ENCODE measurements around the gene GATA3.

Gene GATA3

GRCh38 chr10:8063935-8064334 lies 9.4 kb downstream of the GATA3 start:
- DNase-seq (ENCODE audit: low read depth in 2 of 3, low spot score in 1 of 3): no peak

GRCh38 chr10:8064436-8064835 lies 9.9 kb downstream of the GATA3 start:
- DNase-seq (ENCODE audit: low read depth in 2 of 3, low spot score in 1 of 3): no peak

- DNase-seq (ENCODE audit: low read depth in 2 of 3, low spot score in 1 of 3): no peak
These were observed 11.2 kb downstream of the GATA3 start for GRCh38 chr10:8065651-8066050.

- no peak for DNase-seq (ENCODE audit: low read depth in 2 of 3, low spot score in 1 of 3)
These were observed 11.6 kb downstream of the GATA3 start for GRCh38 chr10:8066124-8066523.

GRCh38 chr10:8066797-8067196 lies 12.3 kb downstream of the GATA3 start:
- no peak for DNase-seq (ENCODE audit: low read depth in 2 of 3, low spot score in 1 of 3)

GRCh38 chr10:8069108-8069507 lies 14.6 kb downstream of the GATA3 start:
- DNase-seq (ENCODE audit: low read depth in 2 of 3, low spot score in 1 of 3): no peak

- DNase-seq (ENCODE audit: low read depth in 2 of 3, low spot score in 1 of 3): no peak
These were observed 15.1 kb downstream of the GATA3 start for GRCh38 chr10:8069627-8070026.

GRCh38 chr10:8070440-8070839 lies 16.0 kb downstream of the GATA3 start:
- no peak for DNase-seq (ENCODE audit: low read depth in 2 of 3, low spot score in 1 of 3)

GRCh38 chr10:8071006-8071405 lies 16.5 kb downstream of the GATA3 start:
- no peak for DNase-seq (ENCODE audit: low read depth in 2 of 3, low spot score in 1 of 3)

GRCh38 chr10:8071666-8072065 lies 17.2 kb downstream of the GATA3 start:
- DNase-seq (ENCODE audit: low read depth in 2 of 3, low spot score in 1 of 3): no peak

GRCh38 chr10:8072211-8072610 lies 17.7 kb downstream of the GATA3 start:
- no peak for DNase-seq (ENCODE audit: low read depth in 2 of 3, low spot score in 1 of 3)

- DNase-seq (ENCODE audit: low read depth in 2 of 3, low spot score in 1 of 3): no peak
These were observed 19.4 kb downstream of the GATA3 start for GRCh38 chr10:8073691-8074416.

GRCh38 chr10:8074881-8075280 lies 20.4 kb downstream of the GATA3 start:
- no peak for DNase-seq (ENCODE audit: low read depth in 2 of 3, low spot score in 1 of 3)

- no peak for DNase-seq (ENCODE audit: low read depth in 2 of 3, low spot score in 1 of 3)
These were observed 21.1 kb downstream of the GATA3 start for GRCh38 chr10:8075282-8076260.

- no peak for DNase-seq (ENCODE audit: low read depth in 2 of 3, low spot score in 1 of 3)
These were observed 22.4 kb downstream of the GATA3 start for GRCh38 chr10:8076933-8077332.

GRCh38 chr10:8078027-8078426 lies 23.5 kb downstream of the GATA3 start:
- no peak for DNase-seq (ENCODE audit: low read depth in 2 of 3, low spot score in 1 of 3)

- no peak for DNase-seq (ENCODE audit: low read depth in 2 of 3, low spot score in 1 of 3)
These were observed 24.6 kb downstream of the GATA3 start for GRCh38 chr10:8079126-8079525.

GRCh38 chr10:8084799-8085198 lies 30.3 kb downstream of the GATA3 start:
- no peak for DNase-seq (ENCODE audit: low read depth in 2 of 3, low spot score in 1 of 3)

- DNase-seq (ENCODE audit: low read depth in 2 of 3, low spot score in 1 of 3): no peak
These were observed 30.8 kb downstream of the GATA3 start for GRCh38 chr10:8085251-8085650.

GRCh38 chr10:8086315-8086714 lies 31.8 kb downstream of the GATA3 start:
- no peak for DNase-seq (ENCODE audit: low read depth in 2 of 3, low spot score in 1 of 3)

GRCh38 chr10:8088504-8088903 lies 34.0 kb downstream of the GATA3 start:
- DNase-seq (ENCODE audit: low read depth in 2 of 3, low spot score in 1 of 3): no peak

GRCh38 chr10:8092428-8092827 lies 37.9 kb downstream of the GATA3 start:
- no peak for DNase-seq (ENCODE audit: low read depth in 2 of 3, low spot score in 1 of 3)
